CD4-positive, alpha-beta T cell (primary cell): ENCODE data around the gene RAPGEF6. TPM values are rescaled to one million over a fixed set of nuclear protein-coding genes. Genes with fewer than 3 reads are reported as not detected.
"Not testable (repeated sequence)": the region's sequence is repeated elsewhere in the genome, so short reads cannot be mapped to it uniquely, and the experiment has no call there.

Experiments used
- ATAC-seq: fragments of 200-7000 bp; cut with Tn5 transposase; one replicate; pipeline ENCODE4 v1.10.0; 2022; ENCODE audit warnings: mild to moderate bottlenecking; ENCODE audit not compliant: poor library complexity
- CTCF ChIA-PET: fragments of 350-600 bp; sonication (Branson Sonifier 250); formaldehyde crosslinking; loops from one replicate; lab custom pipeline; 2021; ENCODE audit warnings: antibody characterized with exemption, inconsistent platforms; lab: Charles Lee
- POLR2A ChIA-PET: fragments of 350-600 bp; sonication (Branson Sonifier 250); formaldehyde crosslinking; loops from one replicate; lab custom pipeline; 2021; ENCODE audit warnings: antibody characterized with exemption, inconsistent platforms; lab: Charles Lee
- DNase-seq, 14 experiments: peaks; one replicate each; pipeline ENCODE4 v3.0.0-alpha.2; 2013 to 2020; ENCODE audit warnings: mixed read lengths in 2 of 14
- H3K27ac ChIP-seq, 2 donors: one replicate each; pipeline versions ENCODE4 v1.5.1 to v1.7.0; 2013; ENCODE audit warnings: low read length in 2 of 2, low read depth in 1 of 2, mild to moderate bottlenecking in 1 of 2
- H3K27me3 ChIP-seq, 2 experiments: 1 replicate in 1 of 2; 2 replicates in 1 of 2; pipeline versions ENCODE4 v1.6.1 to v1.7.0; 2013; ENCODE audit warnings: low read length in 2 of 2, control low read depth in 1 of 2, mild to moderate bottlenecking in 1 of 2, moderate library complexity in 1 of 2; ENCODE audit not compliant: insufficient read depth in 2 of 2, control insufficient read depth in 1 of 2
- H3K36me3 ChIP-seq: one replicate; pipeline ENCODE4 v1.6.1; 2013; ENCODE audit warnings: low read length, control low read depth; ENCODE audit not compliant: insufficient read depth
- H3K4me1 ChIP-seq: one replicate; pipeline ENCODE4 v1.6.1; 2013; ENCODE audit warnings: low read length, control low read depth; ENCODE audit not compliant: insufficient read depth
- H3K4me3 ChIP-seq: one replicate; pipeline ENCODE4 v1.5.1; 2013; ENCODE audit warnings: mild to moderate bottlenecking, low read length, moderate library complexity
- H3K9me3 ChIP-seq, 2 experiments: 1 replicate in 1 of 2; 2 replicates in 1 of 2; pipeline versions ENCODE4 v1.6.1 to v1.7.0; 2013; ENCODE audit warnings: low read length in 2 of 2, mild to moderate bottlenecking in 2 of 2, control low read depth in 1 of 2, moderate library complexity in 1 of 2; ENCODE audit not compliant: control insufficient read depth in 1 of 2, insufficient read depth in 1 of 2
- H3K27ac Mint-ChIP-seq: one replicate; pipeline ENCODE4 v1.8.0; 2020; ENCODE audit warnings: mixed read lengths
- H3K27me3 Mint-ChIP-seq: one replicate; pipeline ENCODE4 v1.8.0; 2021; ENCODE audit warnings: mixed read lengths
- H3K36me3 Mint-ChIP-seq: one replicate; pipeline ENCODE4 v1.8.0; 2021; ENCODE audit warnings: low read depth, mixed read lengths
- H3K4me1 Mint-ChIP-seq: one replicate; pipeline ENCODE4 v1.8.0; 2021; ENCODE audit warnings: low read depth, mixed read lengths
- H3K4me3 Mint-ChIP-seq: one replicate; pipeline ENCODE4 v1.8.0; 2020; ENCODE audit warnings: mild to moderate bottlenecking, mixed read lengths
- H3K9me3 Mint-ChIP-seq: one replicate; pipeline ENCODE4 v1.8.0; 2020; ENCODE audit warnings: mixed read lengths
- intact Hi-C, 2 experiments: fragments of 100-400 bp; cut with DNase I in 1 of 2; cut with micrococcal nuclease in 1 of 2; formaldehyde crosslinking; loops; one replicate each; pipeline versions ENCODE4 v1.15.1 to v1.9.0; 2023 to 2025; cut with DNase I, micrococcal nuclease
- total RNA-seq, 174 experiments: library from RNA in 2 of 174; stranded (reverse) in 2 of 174; gene quantifications; one replicate each; pipeline ENCODE4 v1.2.3 and lab custom pipeline; 2021 to 2026
- TF ChIP-seq, protein P1 (sequence below): fragments of 200-600 bp; IDR thresholded peaks from one replicate; pipeline ENCODE4 v1.8.0; 2022; ENCODE audit warnings: antibody characterized with exemption, mild to moderate bottlenecking

Gene RAPGEF6
- total RNA-seq, 2 experiments from 2014 or later, result 83.3 to 91.4 TPM

DNA sequence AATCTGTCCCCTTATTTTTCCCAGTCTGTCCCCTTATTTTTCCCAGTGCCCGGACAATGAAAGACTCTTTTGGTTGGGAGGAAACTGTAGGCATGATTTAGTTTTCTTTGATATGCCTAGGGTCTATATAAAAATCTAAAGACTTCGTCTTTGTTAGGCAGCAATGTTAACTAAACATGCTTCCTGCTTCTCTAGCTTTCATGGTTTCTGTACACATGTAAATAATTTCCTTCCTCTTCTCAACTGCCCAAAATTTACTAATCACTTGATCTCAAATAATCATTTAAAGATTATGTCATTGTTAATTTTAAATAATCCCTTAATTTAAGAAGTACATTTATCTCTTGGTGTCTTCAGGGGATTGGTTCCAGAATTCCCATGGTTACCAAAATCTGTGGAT lies 47.8 kb upstream of the RAPGEF6 start:
- H3K36me3 ChIP-seq, result peaks cover 17% of the 10 kb centered on the region
- no peaks in the 10 kb centered on the region for H3K9me3 ChIP-seq
- intact Hi-C loops, result loop anchor here in 1 of 2 experiments (5.0 kb wide), 1 partner anchor 46 kb away; the partner anchor contains the start of gene RAPGEF6
- no peaks in the 10 kb centered on the region for H3K27me3 Mint-ChIP-seq
- H3K36me3 Mint-ChIP-seq, result peaks cover 64% of the 10 kb centered on the region
- no peak overlapping the region for H3K4me3 ChIP-seq
- no peak overlapping the region for H3K27ac ChIP-seq
- H3K27me3 ChIP-seq, result no peaks in the 10 kb centered on the region
- ChIA-PET CTCF (interaction anchor here (0.6 to 0.7 kb wide), 2 partner anchors 306 to 324 kb away, joined by 3 to 4 read pairs; no protein-coding TSS in a partner anchor), POLR2A (no interaction called here)
- H3K4me1 ChIP-seq, result no peaks in the 10 kb centered on the region
- no peak overlapping the region for H3K4me3 Mint-ChIP-seq
- DNase-seq (no peak), ATAC-seq (no peak)
- no peaks in the 10 kb centered on the region for H3K9me3 Mint-ChIP-seq
- no peak overlapping the region for H3K27ac Mint-ChIP-seq
- no peaks in the 10 kb centered on the region for H3K4me1 Mint-ChIP-seq
- TF ChIP-seq, protein P1, sequence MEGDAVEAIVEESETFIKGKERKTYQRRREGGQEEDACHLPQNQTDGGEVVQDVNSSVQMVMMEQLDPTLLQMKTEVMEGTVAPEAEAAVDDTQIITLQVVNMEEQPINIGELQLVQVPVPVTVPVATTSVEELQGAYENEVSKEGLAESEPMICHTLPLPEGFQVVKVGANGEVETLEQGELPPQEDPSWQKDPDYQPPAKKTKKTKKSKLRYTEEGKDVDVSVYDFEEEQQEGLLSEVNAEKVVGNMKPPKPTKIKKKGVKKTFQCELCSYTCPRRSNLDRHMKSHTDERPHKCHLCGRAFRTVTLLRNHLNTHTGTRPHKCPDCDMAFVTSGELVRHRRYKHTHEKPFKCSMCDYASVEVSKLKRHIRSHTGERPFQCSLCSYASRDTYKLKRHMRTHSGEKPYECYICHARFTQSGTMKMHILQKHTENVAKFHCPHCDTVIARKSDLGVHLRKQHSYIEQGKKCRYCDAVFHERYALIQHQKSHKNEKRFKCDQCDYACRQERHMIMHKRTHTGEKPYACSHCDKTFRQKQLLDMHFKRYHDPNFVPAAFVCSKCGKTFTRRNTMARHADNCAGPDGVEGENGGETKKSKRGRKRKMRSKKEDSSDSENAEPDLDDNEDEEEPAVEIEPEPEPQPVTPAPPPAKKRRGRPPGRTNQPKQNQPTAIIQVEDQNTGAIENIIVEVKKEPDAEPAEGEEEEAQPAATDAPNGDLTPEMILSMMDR, result no peak

DNA sequence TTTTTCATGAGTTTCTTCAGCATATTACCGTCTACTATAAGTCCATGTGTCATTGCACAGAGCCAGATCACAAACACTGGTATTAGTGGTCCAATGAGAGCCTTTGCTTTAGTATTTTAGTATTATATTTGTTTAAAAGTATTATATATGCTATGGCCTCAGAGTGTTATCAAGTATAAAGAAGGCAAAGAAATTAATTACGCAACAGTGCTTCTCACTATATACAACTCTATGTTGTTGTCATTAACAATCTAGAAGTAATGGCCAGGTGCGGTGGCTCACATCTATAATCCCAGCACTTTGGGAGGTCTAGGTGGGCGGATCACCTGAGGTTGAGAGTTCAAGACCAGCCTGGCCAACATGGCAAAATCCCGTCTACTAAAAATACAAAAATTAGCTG lies 47.1 kb upstream of the RAPGEF6 start:
- H3K4me3 ChIP-seq, result no peak overlapping the region
- H3K36me3 ChIP-seq, result peaks cover 21% of the 10 kb centered on the region
- H3K9me3 ChIP-seq, result no peaks in the 10 kb centered on the region
- ChIA-PET POLR2A (no interaction called here), CTCF (no interaction called here)
- intact Hi-C loops, result loop anchor here in 1 of 2 experiments (5.0 kb wide), 1 partner anchor 45 kb away; the partner anchor contains the start of gene RAPGEF6
- H3K4me1 Mint-ChIP-seq, result no peaks in the 10 kb centered on the region
- no peak overlapping the region for H3K27ac ChIP-seq
- no peaks in the 10 kb centered on the region for H3K9me3 Mint-ChIP-seq
- DNase-seq, result no peak
- no peak overlapping the region for H3K4me3 Mint-ChIP-seq
- H3K36me3 Mint-ChIP-seq, result peaks cover 64% of the 10 kb centered on the region
- no peaks in the 10 kb centered on the region for H3K27me3 Mint-ChIP-seq
- no peaks in the 10 kb centered on the region for H3K27me3 ChIP-seq
- H3K4me1 ChIP-seq, result no peaks in the 10 kb centered on the region
- no peak for ATAC-seq
- TF ChIP-seq, protein P1, result no peak
- no peak overlapping the region for H3K27ac Mint-ChIP-seq

DNA sequence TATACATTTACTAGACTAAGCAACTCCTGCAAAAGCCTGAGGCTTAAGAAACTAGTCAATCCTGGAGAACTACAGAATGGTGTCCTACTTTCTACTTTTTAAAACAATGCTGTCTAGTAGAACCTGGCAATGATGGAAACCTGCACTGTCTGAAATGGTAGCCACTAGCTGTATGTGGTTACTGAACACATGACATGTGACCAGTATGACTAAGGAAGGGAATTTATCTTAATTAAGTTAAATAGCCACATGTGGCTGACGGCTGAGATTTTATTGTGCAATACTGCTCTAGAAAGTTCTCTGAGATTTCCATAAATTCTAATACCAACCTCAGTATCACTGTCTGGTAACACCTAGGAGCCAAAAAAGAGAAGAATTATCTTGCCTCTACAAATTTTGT lies 44.9 kb upstream of the RAPGEF6 start:
- Mint-ChIP-seq H3K4me1 (no peaks in the 10 kb centered on the region), H3K36me3 (peaks cover 73% of the 10 kb centered on the region), H3K27ac (no peak overlapping the region), H3K27me3 (no peaks in the 10 kb centered on the region), H3K9me3 (no peaks in the 10 kb centered on the region), H3K4me3 (no peak overlapping the region)
- H3K27ac ChIP-seq, result no peak overlapping the region
- H3K9me3 ChIP-seq, result no peaks in the 10 kb centered on the region
- ChIA-PET POLR2A (no interaction called here), CTCF (no interaction called here)
- H3K4me1 ChIP-seq, result no peaks in the 10 kb centered on the region
- H3K4me3 ChIP-seq, result no peak overlapping the region
- DNase-seq (peak in 2 of 14 experiments; percentile 11 to 16), ATAC-seq (no peak)
- intact Hi-C loops, result loop anchor here in 1 of 2 experiments (5.0 kb wide), 1 partner anchor 43 kb away; the partner anchor contains the start of gene RAPGEF6
- no peaks in the 10 kb centered on the region for H3K27me3 ChIP-seq
- H3K36me3 ChIP-seq, result peaks cover 33% of the 10 kb centered on the region
- TF ChIP-seq, protein P1, result no peak

DNA sequence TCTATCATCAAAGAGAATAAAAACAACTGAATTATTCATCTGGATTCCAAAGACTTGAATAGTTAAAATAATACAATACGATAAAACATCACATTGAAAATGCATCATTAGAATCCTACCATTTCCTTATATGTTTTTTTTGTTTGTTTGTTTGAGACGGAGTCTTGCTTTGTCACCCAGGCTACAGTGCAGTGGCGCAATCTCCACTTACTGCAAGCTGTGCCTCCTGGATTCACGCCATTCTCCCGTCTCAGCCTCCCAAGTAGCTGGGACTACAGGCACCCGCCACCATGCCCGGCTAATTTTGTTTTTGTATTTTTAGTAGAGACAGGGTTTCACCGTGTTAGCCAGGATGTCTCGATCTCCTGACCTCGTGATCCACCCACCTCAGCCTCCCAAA lies 43.2 kb upstream of the RAPGEF6 start:
- H3K27me3 Mint-ChIP-seq, H3K9me3 Mint-ChIP-seq, POLR2A ChIA-PET, intact Hi-C loops, H3K27ac Mint-ChIP-seq, H3K4me3 Mint-ChIP-seq, H3K4me3 ChIP-seq, H3K27me3 ChIP-seq, H3K4me1 Mint-ChIP-seq, H3K27ac ChIP-seq, H3K4me1 ChIP-seq, DNase-seq, H3K9me3 ChIP-seq, ATAC-seq: not testable (repeated sequence)
- peaks cover 44% of the 10 kb centered on the region for H3K36me3 ChIP-seq
- H3K36me3 Mint-ChIP-seq, result peaks cover 86% of the 10 kb centered on the region
- CTCF ChIA-PET, result interaction anchor here (1.0 kb wide), 1 partner anchor 19 kb away, joined by 3 read pairs; no protein-coding TSS in a partner anchor
